ENCODE results near the gene STKLD1.

The STKLD1 gene

DNA sequence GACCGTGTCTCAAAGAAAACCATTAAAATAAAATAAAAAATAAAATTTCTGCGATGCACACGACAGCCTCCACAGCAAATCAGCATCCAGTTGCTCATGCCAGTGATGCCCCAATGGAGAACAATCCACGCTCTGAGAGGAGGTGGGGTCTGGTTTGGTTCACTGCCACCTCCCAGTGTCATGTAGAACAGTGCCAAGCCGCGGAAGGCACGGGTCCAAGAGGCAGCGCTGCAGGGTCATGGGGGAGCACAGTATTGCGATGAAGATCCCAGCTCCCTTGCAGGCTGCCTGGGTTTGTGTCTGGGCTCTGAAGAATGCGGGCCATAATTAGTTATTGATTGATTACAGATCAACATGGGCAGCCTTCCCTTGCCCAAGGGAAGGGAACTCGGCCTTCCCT, 77.5 kb downstream of the STKLD1 start:
- H3K27me3 Mint-ChIP-seq (ENCODE audit: low read depth), result no peaks in the 10 kb centered on the region
- H3K4me1 Mint-ChIP-seq (ENCODE audit: low read depth), result no peaks in the 10 kb centered on the region
- DNase-seq (ENCODE audit: low spot score), result no peak
- no peaks in the 10 kb centered on the region for H3K36me3 Mint-ChIP-seq (ENCODE audit: low read depth)
- H3K4me3 Mint-ChIP-seq, result no peak overlapping the region
- H3K27ac Mint-ChIP-seq, result no peak overlapping the region
- no peaks in the 10 kb centered on the region for H3K9me3 Mint-ChIP-seq

- H3K4me3 Mint-ChIP-seq, result no peak overlapping the region
- no peaks in the 10 kb centered on the region for H3K9me3 Mint-ChIP-seq
- no peak overlapping the region for H3K27ac Mint-ChIP-seq
- no peaks in the 10 kb centered on the region for H3K4me1 Mint-ChIP-seq (ENCODE audit: low read depth)
- H3K27me3 Mint-ChIP-seq (ENCODE audit: low read depth), result no peaks in the 10 kb centered on the region
- no peaks in the 10 kb centered on the region for H3K36me3 Mint-ChIP-seq (ENCODE audit: low read depth)
- DNase-seq (ENCODE audit: low spot score), result no peak
These were observed 78.2 kb downstream of the STKLD1 start for GRCh38 chr9:133454325-133454724.

DNA sequence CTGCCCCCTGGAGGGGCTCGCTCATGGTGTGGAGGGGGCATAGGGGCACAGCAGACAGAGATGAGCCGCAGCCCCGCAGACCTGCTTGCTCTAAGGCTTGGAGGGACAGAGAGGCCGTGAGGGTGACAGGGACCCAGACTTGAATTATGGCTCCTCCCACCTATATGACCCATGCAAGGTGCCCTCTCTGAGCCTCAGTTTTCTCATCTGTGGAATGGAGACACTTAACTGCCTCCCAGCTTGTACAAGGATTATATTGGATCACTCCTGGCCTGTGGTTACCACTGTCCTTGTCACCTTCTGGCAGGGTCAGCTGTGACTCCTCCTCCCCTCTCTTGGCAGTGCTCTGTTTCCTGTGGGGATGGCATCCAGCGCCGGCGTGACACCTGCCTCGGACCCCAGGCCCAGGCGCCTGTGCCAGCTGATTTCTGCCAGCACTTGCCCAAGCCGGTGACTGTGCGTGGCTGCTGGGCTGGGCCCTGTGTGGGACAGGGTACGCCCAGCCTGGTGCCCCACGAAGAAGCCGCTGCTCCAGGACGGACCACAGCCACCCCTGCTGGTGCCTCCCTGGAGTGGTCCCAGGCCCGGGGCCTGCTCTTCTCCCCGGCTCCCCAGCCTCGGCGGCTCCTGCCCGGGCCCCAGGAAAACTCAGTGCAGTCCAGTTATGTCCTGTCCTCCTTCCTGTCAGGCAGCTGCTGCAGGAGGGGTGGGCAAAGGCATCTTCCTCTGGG, 78.9 kb downstream of the STKLD1 start:
- Mint-ChIP-seq H3K36me3 (ENCODE audit: low read depth) (no peaks in the 10 kb centered on the region), H3K27ac (no peak overlapping the region), H3K27me3 (ENCODE audit: low read depth) (no peaks in the 10 kb centered on the region), H3K4me1 (ENCODE audit: low read depth) (peaks cover 2% of the 10 kb centered on the region), H3K9me3 (no peaks in the 10 kb centered on the region), H3K4me3 (no peak overlapping the region)
- no peak for DNase-seq (ENCODE audit: low spot score)

Data from T-helper 2 cell treated with Interferon-gamma antibody and Interleukin-4, amounts not matched to agents 5 μg/mL and 100 μg/mL, for 36 hours (primary cell).